ENCODE results near the gene DLG2.

DLG2 gene

GRCh38 chr11:84471501-84471900 lies 1155.6 kb downstream of the DLG2 start:
- TF ChIP-seq, protein P1, sequence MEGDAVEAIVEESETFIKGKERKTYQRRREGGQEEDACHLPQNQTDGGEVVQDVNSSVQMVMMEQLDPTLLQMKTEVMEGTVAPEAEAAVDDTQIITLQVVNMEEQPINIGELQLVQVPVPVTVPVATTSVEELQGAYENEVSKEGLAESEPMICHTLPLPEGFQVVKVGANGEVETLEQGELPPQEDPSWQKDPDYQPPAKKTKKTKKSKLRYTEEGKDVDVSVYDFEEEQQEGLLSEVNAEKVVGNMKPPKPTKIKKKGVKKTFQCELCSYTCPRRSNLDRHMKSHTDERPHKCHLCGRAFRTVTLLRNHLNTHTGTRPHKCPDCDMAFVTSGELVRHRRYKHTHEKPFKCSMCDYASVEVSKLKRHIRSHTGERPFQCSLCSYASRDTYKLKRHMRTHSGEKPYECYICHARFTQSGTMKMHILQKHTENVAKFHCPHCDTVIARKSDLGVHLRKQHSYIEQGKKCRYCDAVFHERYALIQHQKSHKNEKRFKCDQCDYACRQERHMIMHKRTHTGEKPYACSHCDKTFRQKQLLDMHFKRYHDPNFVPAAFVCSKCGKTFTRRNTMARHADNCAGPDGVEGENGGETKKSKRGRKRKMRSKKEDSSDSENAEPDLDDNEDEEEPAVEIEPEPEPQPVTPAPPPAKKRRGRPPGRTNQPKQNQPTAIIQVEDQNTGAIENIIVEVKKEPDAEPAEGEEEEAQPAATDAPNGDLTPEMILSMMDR (conservative IDR thresholded peaks at IDR 0.05; ENCODE audit: low read depth, low read length) = no peak
- DNase-seq (ENCODE audit: low read depth) = no peak
- H3K4me3 ChIP-seq (ENCODE audit: low read length) = no peak overlapping the region

GRCh38 chr11:84468235-84468634 lies 1158.9 kb downstream of the DLG2 start:
- TF ChIP-seq, protein P1 (conservative IDR thresholded peaks at IDR 0.05; ENCODE audit: low read depth, low read length) = no peak
- H3K4me3 ChIP-seq (ENCODE audit: low read length) = no peak overlapping the region
- DNase-seq (ENCODE audit: low read depth) = no peak

DNA sequence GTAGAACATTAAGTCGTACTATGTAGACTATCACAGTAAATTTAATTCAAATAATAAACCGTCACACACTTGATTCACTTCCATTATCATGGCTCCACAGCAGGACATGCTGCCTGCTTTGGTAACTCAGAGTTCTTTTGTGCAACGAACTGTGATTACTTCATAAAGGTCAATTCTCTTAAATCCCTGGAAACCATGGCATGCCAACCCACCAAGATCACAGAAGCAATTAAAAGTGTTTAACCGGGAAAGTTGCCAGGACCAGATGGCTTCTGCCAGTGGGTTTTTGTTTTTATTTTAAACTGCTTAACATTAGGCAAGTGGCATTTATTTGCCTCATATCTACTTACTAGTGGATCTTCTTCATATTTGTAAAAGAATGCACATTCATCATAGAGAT lies 1162.1 kb downstream of the DLG2 start:
- TF ChIP-seq, protein P1 (conservative IDR thresholded peaks at IDR 0.05; ENCODE audit: low read depth, low read length) = no peak
- no peak overlapping the region for H3K4me3 ChIP-seq (ENCODE audit: low read length)
- DNase-seq (ENCODE audit: low read depth) = peak; percentile 90

- DNase-seq (ENCODE audit: low read depth) = no peak
- TF ChIP-seq, protein P1 (conservative IDR thresholded peaks at IDR 0.05; ENCODE audit: low read depth, low read length) = no peak
- no peak overlapping the region for H3K4me3 ChIP-seq (ENCODE audit: low read length)
These were observed 1171.5 kb downstream of the DLG2 start for GRCh38 chr11:84455691-84456090.

DNA sequence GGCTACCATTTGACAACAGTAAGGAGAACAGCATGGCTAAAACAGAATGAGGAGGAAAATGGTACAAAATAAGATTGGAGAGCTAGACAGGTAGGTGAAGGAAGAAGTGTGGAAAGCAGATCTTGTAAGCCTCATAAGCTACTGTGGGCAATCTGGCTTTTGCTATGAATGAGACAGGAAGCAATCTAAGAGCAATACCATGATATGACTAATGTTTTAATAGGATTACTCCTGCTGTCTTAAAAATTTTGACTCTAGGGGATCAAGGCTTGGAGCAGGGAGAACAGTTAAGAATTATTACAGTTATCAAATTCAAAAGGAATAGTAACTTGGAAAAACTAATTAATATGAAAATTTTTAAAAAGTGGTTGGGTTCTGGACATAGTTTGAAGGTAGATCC lies 1174.9 kb downstream of the DLG2 start:
- H3K4me3 ChIP-seq (ENCODE audit: low read length) = no peak overlapping the region
- TF ChIP-seq, protein P1 (conservative IDR thresholded peaks at IDR 0.05; ENCODE audit: low read depth, low read length) = no peak
- DNase-seq (ENCODE audit: low read depth) = peak; percentile 52

- H3K4me3 ChIP-seq (ENCODE audit: low read length) = no peak overlapping the region
- TF ChIP-seq, protein P1 (conservative IDR thresholded peaks at IDR 0.05; ENCODE audit: low read depth, low read length) = no peak
- DNase-seq (ENCODE audit: low read depth) = no peak
These were observed 1188.6 kb downstream of the DLG2 start for GRCh38 chr11:84438565-84438964.

DNA sequence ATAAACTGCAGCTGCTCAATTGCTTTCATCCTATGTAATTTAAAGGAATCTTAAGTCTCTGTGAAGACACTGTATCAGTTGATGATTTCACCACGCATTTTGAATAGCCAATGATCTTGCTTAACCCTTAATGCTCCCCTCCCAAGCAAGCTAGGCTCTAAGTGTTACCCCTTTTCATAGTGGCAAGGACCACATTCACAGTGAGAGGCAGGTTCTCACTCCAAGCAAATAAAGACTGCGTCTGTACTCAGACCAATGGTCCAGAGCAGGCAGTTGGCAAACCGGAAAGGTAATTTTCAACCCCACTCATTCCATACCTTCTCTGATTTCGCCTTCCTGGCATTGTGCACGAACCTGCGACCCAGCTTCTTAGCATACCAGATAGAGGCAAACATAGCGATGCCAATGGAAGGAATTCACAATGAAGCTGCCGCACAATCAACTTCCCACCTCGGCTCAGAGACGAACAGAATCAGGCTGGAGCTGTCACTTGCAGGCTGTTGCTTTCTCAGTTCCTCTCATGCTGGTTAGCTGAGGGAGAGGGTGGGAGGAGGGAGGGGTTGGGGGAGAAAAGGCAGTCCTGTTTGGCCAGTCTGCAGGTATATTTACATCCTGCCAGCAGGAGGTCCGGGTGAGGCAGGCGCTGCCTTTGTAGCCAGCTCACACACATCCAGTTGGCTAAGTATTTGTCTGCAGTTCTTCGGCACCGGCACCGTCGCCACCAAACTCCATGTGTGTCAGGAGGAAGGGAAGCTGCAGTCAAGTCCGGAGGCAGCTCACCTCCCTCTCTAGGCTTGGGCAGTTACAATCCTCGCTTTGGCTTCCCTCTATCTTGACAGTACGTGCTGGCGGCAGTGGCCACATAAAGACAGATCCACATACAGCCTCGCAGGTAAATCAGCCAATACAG lies 1189.8 kb downstream of the DLG2 start:
- TF ChIP-seq, protein P1 (conservative IDR thresholded peaks at IDR 0.05; ENCODE audit: low read depth, low read length) = no peak
- peak overlapping the region; percentile 34 for H3K4me3 ChIP-seq (ENCODE audit: low read length)
- no peak for DNase-seq (ENCODE audit: low read depth)
